ENCODE data around the gene CLNS1A. TPM values are rescaled to one million over a fixed set of nuclear protein-coding genes. Genes with fewer than 3 reads are reported as not detected.

Gene CLNS1A
- total and polyA plus RNA-seq, 2 experiments from 2014 or later, result 160 to 204 TPM

- H3K9me3 Mint-ChIP-seq, result no peaks in the 10 kb centered on the region
- H3K27ac Mint-ChIP-seq, result no peak overlapping the region
- H3K27ac ChIP-seq (ENCODE audit: low read depth), result no peak overlapping the region; the same call in 1 of the 2 replicates
Observed at GRCh38 chr11:77665240-77665965, 27.8 kb upstream of the CLNS1A start.

More at GRCh38 chr11:77665240-77665965, 27.8 kb upstream of the CLNS1A start:
- Mint-ChIP-seq H3K4me1 (no peaks in the 10 kb centered on the region), H3K27me3 (ENCODE audit: insufficient read depth, low read depth, poor library complexity) (no peaks in the 10 kb centered on the region), H3K4me3 (no peak overlapping the region), H3K36me3 (ENCODE audit: low read depth) (peaks cover 31% of the 10 kb centered on the region)
- H3K9me2 ChIP-seq (ENCODE audit: insufficient read depth), result no peaks in the 10 kb centered on the region
- peaks cover 23% of the 10 kb centered on the region; the same call in 1 of the 2 replicates for H3K36me3 ChIP-seq (ENCODE audit: insufficient read depth)
- H4K20me1 ChIP-seq (replicated peaks; ENCODE audit: insufficient read depth), result no peaks in the 10 kb centered on the region; the same call in 1 of the 2 replicates
- DNase-seq (ENCODE audit: low spot score), result no peak
- no peaks in the 10 kb centered on the region for H3K4me1 ChIP-seq (ENCODE audit: insufficient read depth)
- no peak for ATAC-seq
- no peak overlapping the region for H3K4me2 ChIP-seq
- H3F3A ChIP-seq (replicated peaks; ENCODE audit: low read depth), result no peaks in the 10 kb centered on the region
- no peak overlapping the region for H3K4me3 ChIP-seq
- TF ChIP-seq CREB1 (CRISPR knock-in tag; IDR thresholded peaks at IDR 0.05; ENCODE audit: low read depth), result no peak
- no peak for TF ChIP-seq JUNB (IDR thresholded peaks at IDR 0.05; ENCODE audit: unreplicated experiment)
- no peak for TF ChIP-seq ZNF114 (CRISPR knock-in tag; IDR thresholded peaks at IDR 0.05)
- no peak for TF ChIP-seq EZH2 (IDR thresholded peaks at IDR 0.05; ENCODE audit: low read depth, unreplicated experiment)
- TF ChIP-seq ZNF331 (CRISPR knock-in tag; IDR thresholded peaks at IDR 0.05; ENCODE audit: low read depth), result no peak
- no peak for TF ChIP-seq ZNF462 (CRISPR knock-in tag; IDR thresholded peaks at IDR 0.05)
- no peak for TF ChIP-seq POLR2AphosphoS5 (IDR thresholded peaks at IDR 0.05; ENCODE audit: low read depth)
- no peak for TF ChIP-seq ETS1 (IDR thresholded peaks at IDR 0.05)
- TF ChIP-seq REST (IDR thresholded peaks at IDR 0.05; ENCODE audit: unreplicated experiment), result no peak
- H3K27me3 ChIP-seq (ENCODE audit: insufficient read depth), result no peaks in the 10 kb centered on the region
- no peak overlapping the region for H2AFZ ChIP-seq
- H3K79me2 ChIP-seq (replicated peaks; ENCODE audit: insufficient read depth), result no peaks in the 10 kb centered on the region
